Activated T-cell treated with anti-CD3 and anti-CD28 coated beads, Interleukin-2, amount 50 U/mL, for 24 hours (primary cell): ENCODE results near the gene BBS9.
A peak's percentile ranks its signal among the peaks of the same experiment; 100 is the strongest.

Source experiments
- DNase-seq: peaks from one replicate; pipeline ENCODE4 v3.0.0-alpha.2; 2020
- H3K27ac Mint-ChIP-seq: 2 replicates; pipeline ENCODE4 v1.8.0; 2020; ENCODE audit warnings: mild to moderate bottlenecking, mixed read lengths
- H3K27me3 Mint-ChIP-seq: 2 replicates; pipeline ENCODE4 v1.8.0; 2020; ENCODE audit warnings: mixed read lengths
- H3K36me3 Mint-ChIP-seq: 2 replicates; pipeline ENCODE4 v1.8.0; 2020; ENCODE audit warnings: low read depth, mixed read lengths
- H3K4me1 Mint-ChIP-seq: 2 replicates; pipeline ENCODE4 v1.8.0; 2020; ENCODE audit warnings: low read depth, mixed read lengths
- H3K4me3 Mint-ChIP-seq: 2 replicates; pipeline ENCODE4 v1.8.0; 2020; ENCODE audit warnings: mild to moderate bottlenecking, moderate library complexity, mixed read lengths
- H3K9me3 Mint-ChIP-seq: 2 replicates; pipeline ENCODE4 v1.8.0; 2020; ENCODE audit warnings: mixed read lengths

BBS9 gene

GRCh38 chr7:33155811-33156210 is 26.4 kb downstream of the BBS9 start:
- no peaks in the 10 kb centered on the region for H3K4me1 Mint-ChIP-seq
- DNase-seq: no peak
- H3K36me3 Mint-ChIP-seq: peaks cover 16% of the 10 kb centered on the region
- no peak overlapping the region for H3K4me3 Mint-ChIP-seq
- no peaks in the 10 kb centered on the region for H3K27me3 Mint-ChIP-seq
- no peak overlapping the region for H3K27ac Mint-ChIP-seq
- H3K9me3 Mint-ChIP-seq: no peaks in the 10 kb centered on the region

- no peak for DNase-seq
- Mint-ChIP-seq H3K4me1 (no peaks in the 10 kb centered on the region), H3K27me3 (no peaks in the 10 kb centered on the region), H3K36me3 (peaks cover 19% of the 10 kb centered on the region), H3K4me3 (no peak overlapping the region), H3K27ac (no peak overlapping the region), H3K9me3 (no peaks in the 10 kb centered on the region)
Measured at GRCh38 chr7:33156441-33156840, 27.1 kb downstream of the BBS9 start.

GRCh38 chr7:33157311-33157710 is 27.9 kb downstream of the BBS9 start:
- H3K4me1 Mint-ChIP-seq: no peaks in the 10 kb centered on the region
- no peak for DNase-seq
- no peak overlapping the region for H3K27ac Mint-ChIP-seq
- no peaks in the 10 kb centered on the region for H3K9me3 Mint-ChIP-seq
- H3K4me3 Mint-ChIP-seq: no peak overlapping the region
- H3K36me3 Mint-ChIP-seq: peaks cover 27% of the 10 kb centered on the region
- H3K27me3 Mint-ChIP-seq: no peaks in the 10 kb centered on the region

GRCh38 chr7:33157781-33158180 is 28.4 kb downstream of the BBS9 start:
- Mint-ChIP-seq H3K27ac (no peak overlapping the region), H3K36me3 (peaks cover 32% of the 10 kb centered on the region), H3K4me1 (no peaks in the 10 kb centered on the region), H3K27me3 (no peaks in the 10 kb centered on the region), H3K4me3 (no peak overlapping the region), H3K9me3 (no peaks in the 10 kb centered on the region)
- DNase-seq: no peak

GRCh38 chr7:33177876-33178275 is 48.5 kb downstream of the BBS9 start:
- Mint-ChIP-seq H3K4me3 (no peak overlapping the region), H3K36me3 (peaks cover 38% of the 10 kb centered on the region), H3K9me3 (peaks cover 12% of the 10 kb centered on the region), H3K4me1 (peaks cover 3% of the 10 kb centered on the region), H3K27me3 (no peaks in the 10 kb centered on the region), H3K27ac (no peak overlapping the region)
- DNase-seq: no peak

GRCh38 chr7:33179519-33179918 is 50.2 kb downstream of the BBS9 start:
- Mint-ChIP-seq H3K4me1 (peaks cover 3% of the 10 kb centered on the region), H3K27me3 (no peaks in the 10 kb centered on the region), H3K27ac (no peak overlapping the region), H3K36me3 (peaks cover 33% of the 10 kb centered on the region), H3K9me3 (peaks cover 7% of the 10 kb centered on the region), H3K4me3 (no peak overlapping the region)
- no peak for DNase-seq

GRCh38 chr7:33183504-33183903 is 54.1 kb downstream of the BBS9 start:
- Mint-ChIP-seq H3K27ac (no peak overlapping the region), H3K27me3 (no peaks in the 10 kb centered on the region), H3K9me3 (peaks cover 7% of the 10 kb centered on the region), H3K4me1 (no peaks in the 10 kb centered on the region), H3K4me3 (no peak overlapping the region), H3K36me3 (peaks cover 22% of the 10 kb centered on the region)
- no peak for DNase-seq

- Mint-ChIP-seq H3K27ac (no peak overlapping the region), H3K36me3 (peaks cover 12% of the 10 kb centered on the region), H3K27me3 (no peaks in the 10 kb centered on the region), H3K9me3 (peaks cover 4% of the 10 kb centered on the region), H3K4me3 (no peak overlapping the region), H3K4me1 (no peaks in the 10 kb centered on the region)
- DNase-seq: no peak
Measured at GRCh38 chr7:33184828-33185227, 55.5 kb downstream of the BBS9 start.

GRCh38 chr7:33185786-33186185 is 56.4 kb downstream of the BBS9 start:
- H3K4me3 Mint-ChIP-seq: no peak overlapping the region
- H3K4me1 Mint-ChIP-seq: peaks cover 6% of the 10 kb centered on the region
- no peaks in the 10 kb centered on the region for H3K9me3 Mint-ChIP-seq
- H3K27me3 Mint-ChIP-seq: no peaks in the 10 kb centered on the region
- no peak overlapping the region for H3K27ac Mint-ChIP-seq
- no peak for DNase-seq
- peaks cover 3% of the 10 kb centered on the region for H3K36me3 Mint-ChIP-seq

GRCh38 chr7:33186192-33186591 is 56.8 kb downstream of the BBS9 start:
- Mint-ChIP-seq H3K9me3 (no peaks in the 10 kb centered on the region), H3K4me1 (peaks cover 10% of the 10 kb centered on the region), H3K27ac (no peak overlapping the region), H3K36me3 (no peaks in the 10 kb centered on the region), H3K4me3 (no peak overlapping the region), H3K27me3 (no peaks in the 10 kb centered on the region)
- no peak for DNase-seq

GRCh38 chr7:33190688-33191304 is 61.4 kb downstream of the BBS9 start:
- Mint-ChIP-seq H3K4me3 (no peak overlapping the region), H3K4me1 (peaks cover 15% of the 10 kb centered on the region), H3K9me3 (no peaks in the 10 kb centered on the region), H3K27me3 (no peaks in the 10 kb centered on the region), H3K27ac (peak overlapping the region; percentile 66), H3K36me3 (no peaks in the 10 kb centered on the region)
- no peak for DNase-seq

GRCh38 chr7:33191340-33191739 is 62.0 kb downstream of the BBS9 start:
- DNase-seq: no peak
- Mint-ChIP-seq H3K27ac (peak overlapping the region; percentile 66), H3K4me1 (peaks cover 15% of the 10 kb centered on the region), H3K4me3 (no peak overlapping the region), H3K36me3 (no peaks in the 10 kb centered on the region), H3K9me3 (no peaks in the 10 kb centered on the region), H3K27me3 (no peaks in the 10 kb centered on the region)

- no peaks in the 10 kb centered on the region for H3K9me3 Mint-ChIP-seq
- H3K36me3 Mint-ChIP-seq: no peaks in the 10 kb centered on the region
- DNase-seq: no peak
- peaks cover 15% of the 10 kb centered on the region for H3K4me1 Mint-ChIP-seq
- H3K27ac Mint-ChIP-seq: no peak overlapping the region
- no peaks in the 10 kb centered on the region for H3K27me3 Mint-ChIP-seq
- no peak overlapping the region for H3K4me3 Mint-ChIP-seq
Measured at GRCh38 chr7:33192695-33193291, 63.4 kb downstream of the BBS9 start.

GRCh38 chr7:33193308-33193864 is 64.0 kb downstream of the BBS9 start:
- DNase-seq: no peak
- Mint-ChIP-seq H3K36me3 (no peaks in the 10 kb centered on the region), H3K27ac (no peak overlapping the region), H3K27me3 (no peaks in the 10 kb centered on the region), H3K4me1 (peaks cover 15% of the 10 kb centered on the region), H3K4me3 (no peak overlapping the region), H3K9me3 (no peaks in the 10 kb centered on the region)

GRCh38 chr7:33195264-33195663 is 65.9 kb downstream of the BBS9 start:
- Mint-ChIP-seq H3K9me3 (no peaks in the 10 kb centered on the region), H3K27me3 (no peaks in the 10 kb centered on the region), H3K4me3 (no peak overlapping the region), H3K36me3 (no peaks in the 10 kb centered on the region), H3K27ac (no peak overlapping the region), H3K4me1 (peaks cover 14% of the 10 kb centered on the region)
- no peak for DNase-seq
